ENCODE results near the gene SCAI.

The SCAI gene

DNA sequence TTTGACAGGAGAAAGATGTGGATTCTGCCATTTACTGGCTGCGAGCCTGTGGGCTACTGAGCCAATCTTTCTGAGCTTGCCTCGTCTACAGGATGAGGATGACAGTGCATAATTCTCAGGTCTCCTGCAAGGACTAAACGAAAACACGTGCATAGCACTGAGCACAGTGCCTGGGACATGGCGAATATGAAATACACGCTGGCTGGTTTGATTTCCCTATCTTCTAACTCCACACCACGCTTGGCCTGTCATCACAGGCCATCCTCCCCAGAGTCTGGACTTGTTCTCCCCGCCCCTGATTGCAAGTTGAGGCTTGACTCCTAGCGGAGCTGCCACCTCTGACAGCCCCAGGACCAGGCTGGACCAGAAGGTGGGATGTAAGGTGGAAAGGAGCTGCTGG lies 243.5 kb downstream of the SCAI start:
- TF ChIP-seq ZNF274 (IDR thresholded peaks at IDR 0.05; ENCODE audit: low read depth, low read length), result no peak
- H3K4me3 ChIP-seq (ENCODE audit: low read length), result no peak overlapping the region

DNA sequence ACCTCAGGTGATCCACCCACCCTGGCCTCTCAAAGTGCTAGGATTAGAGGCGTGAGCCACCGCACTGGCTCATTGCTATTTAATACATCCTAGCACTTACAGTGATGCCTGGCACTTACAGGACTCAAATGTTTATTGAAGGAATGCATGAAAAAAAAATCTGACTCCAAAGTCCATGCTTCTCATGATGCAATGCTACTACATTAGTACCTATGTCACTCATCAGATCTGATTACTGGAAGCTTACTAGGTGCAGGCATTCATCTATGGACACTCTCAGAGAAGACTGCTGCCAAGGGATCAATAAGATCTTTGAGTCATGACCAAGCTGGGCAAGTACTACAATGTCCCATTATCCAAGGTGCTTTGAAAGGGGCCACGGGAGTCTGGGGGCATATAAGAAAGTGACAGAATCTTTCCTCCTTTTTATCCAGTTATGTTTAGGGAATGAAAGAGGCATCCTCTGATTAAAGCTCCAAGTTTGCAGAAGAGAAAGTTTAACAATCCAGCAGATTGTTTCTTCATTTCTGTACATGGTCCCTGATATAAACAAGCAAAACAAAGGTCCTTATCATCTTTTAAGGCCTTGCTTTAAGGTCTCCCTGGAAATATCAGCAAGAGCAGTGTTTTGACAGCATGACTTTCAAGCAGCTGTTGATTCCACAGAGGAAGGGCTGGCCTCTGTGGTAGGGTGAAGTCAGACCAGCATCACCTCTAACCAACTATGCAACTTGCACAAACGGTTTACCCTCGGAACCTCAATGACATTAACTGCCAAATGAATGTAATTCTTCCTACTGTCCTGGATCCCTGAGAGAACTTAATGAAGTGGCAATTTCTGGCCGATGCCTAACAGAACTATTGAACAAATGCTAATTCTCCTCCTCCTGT lies 245.5 kb downstream of the SCAI start:
- no peak overlapping the region for H3K4me3 ChIP-seq (ENCODE audit: low read length)
- no peak for TF ChIP-seq ZNF274 (IDR thresholded peaks at IDR 0.05; ENCODE audit: low read depth, low read length)

DNA sequence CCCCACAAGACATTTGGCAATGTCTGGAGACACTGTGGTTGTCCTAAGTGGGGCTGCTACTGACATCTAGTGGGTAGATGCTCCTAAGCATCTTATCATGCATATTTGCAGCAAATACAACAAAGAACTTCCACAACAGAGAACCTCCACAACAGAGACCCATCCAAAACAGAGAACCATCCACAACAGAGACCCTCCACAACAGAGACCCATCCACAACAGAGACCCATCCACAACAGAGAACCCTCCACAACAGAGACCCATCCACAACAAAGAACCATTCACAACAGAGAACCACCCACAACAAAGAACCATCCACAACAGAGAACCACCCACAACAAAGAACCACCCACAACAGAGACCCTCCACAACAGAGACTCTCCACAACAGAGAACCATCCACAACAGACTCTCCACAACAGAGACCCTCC lies 248.6 kb downstream of the SCAI start:
- no peak overlapping the region for H3K4me3 ChIP-seq (ENCODE audit: low read length)
- TF ChIP-seq ZNF274 (IDR thresholded peaks at IDR 0.05; ENCODE audit: low read depth, low read length), result no peak

DNA sequence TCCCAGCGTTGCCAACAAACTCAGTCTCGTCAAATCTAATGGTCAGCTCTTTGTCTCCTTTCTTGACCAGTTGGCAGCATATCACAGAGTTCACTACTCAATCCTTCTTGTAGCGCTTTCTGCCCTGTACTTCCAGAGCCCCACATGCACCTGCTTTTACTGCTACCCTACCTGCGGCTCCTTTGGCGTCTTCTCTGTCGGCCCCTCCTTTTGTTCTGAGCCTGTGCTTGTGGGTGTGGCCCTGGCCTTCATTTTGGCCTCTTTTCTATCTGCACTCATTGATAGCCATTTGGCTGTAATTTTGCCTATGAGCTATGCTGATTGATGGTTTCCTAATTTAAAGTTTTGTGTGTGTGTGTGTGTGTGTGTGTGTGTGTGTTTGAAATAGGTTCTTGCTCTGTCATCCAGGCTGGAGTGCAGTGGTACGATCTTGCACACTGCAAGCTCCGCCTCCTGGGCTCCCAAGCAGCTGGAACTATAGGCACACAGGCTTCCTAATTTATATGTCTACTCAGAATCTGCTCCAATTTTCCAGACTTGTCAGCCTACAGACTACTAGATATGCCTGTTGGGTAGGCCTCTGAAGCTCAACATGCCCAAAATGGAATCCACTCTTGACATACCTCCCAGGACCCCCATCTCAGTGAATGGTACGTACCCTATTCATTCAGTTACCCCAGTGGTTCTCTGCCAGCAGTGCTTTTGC lies 249.1 kb downstream of the SCAI start:
- no peak overlapping the region for H3K4me3 ChIP-seq (ENCODE audit: low read length)
- TF ChIP-seq ZNF274 (IDR thresholded peaks at IDR 0.05; ENCODE audit: low read depth, low read length), result no peak
